Measurements from ENCODE around the gene MEPCE. TPM values are rescaled to one million over a fixed set of nuclear protein-coding genes. Genes with fewer than 3 reads are reported as not detected.
A peak's percentile ranks its signal among the peaks of the same experiment; 100 is the strongest.

The MEPCE gene
- total and polyA plus RNA-seq, 9 of the 15 experiments (the other 6 are each of a cell fraction or from before 2014, with no cell fraction given) = 10.9 to 76.3 (median 44.1) TPM

- Histone ChIP-seq H3K9me3 (replicated peaks; ENCODE audit: control insufficient read depth, insufficient read depth, low read depth, low read length) (no peaks in the 10 kb centered on the region), H2AFZ (ENCODE audit: low read depth, low read length) (peak overlapping the region; percentile 29; the same call in 1 of the 2 replicates), H3K79me2 (ENCODE audit: control insufficient read depth, insufficient read depth, low read length) (no peaks in the 10 kb centered on the region), H3K4me3 (no peak overlapping the region), H4K20me1 (replicated peaks; ENCODE audit: control insufficient read depth, insufficient read depth, low read length) (no peaks in the 10 kb centered on the region; the same call in 1 of the 2 replicates), H3K4me2 (ENCODE audit: insufficient read depth, low read length) (no peak overlapping the region), H3K36me3 (ENCODE audit: control insufficient read depth, insufficient read depth, low read length) (no peaks in the 10 kb centered on the region), H3K27me3 (ENCODE audit: control insufficient read depth in 2 of 2, insufficient read depth in 2 of 2, low read length in 2 of 2) (peaks cover 11 to 20% of the 10 kb centered on the region in 2 experiments; a peak in 4 of 5 replicates), H3K9me1 (ENCODE audit: control insufficient read depth, insufficient read depth, low read length) (no peaks in the 10 kb centered on the region), H3K4me1 (replicated peaks in 1 of 2; ENCODE audit: control insufficient read depth in 2 of 2, insufficient read depth in 2 of 2, low read length in 2 of 2) (no peaks in the 10 kb centered on the region), H3K9ac (ENCODE audit: insufficient read depth in 1 of 2, low read depth in 2 of 2, low read length in 2 of 2) (no peak overlapping the region), H3K27ac (ENCODE audit: extremely low read depth, low read depth, low read length) (no peak overlapping the region)
- no peak for DNase-seq (ENCODE audit: extremely low read depth in 1 of 4, low spot score in 3 of 4)
- POLR2A ChIA-PET = interaction anchor here (4.2 kb wide), 1 partner anchor 16 kb away, joined by 33 read pairs; the partner anchor contains the start of genes MEPCE and ZCWPW1
- peak; percentile 63 for FAIRE-seq
- intact Hi-C loops (cut with micrococcal nuclease) = no loop called here
- CTCF ChIA-PET (ENCODE audit: low intra/inter-chr PET ratio) = no interaction called here
- in situ Hi-C loops (cut with MboI) = no loop called here
- TF ChIP-seq TARDBP (IDR thresholded peaks at IDR 0.05) (no peak), KAT8 (IDR thresholded peaks at IDR 0.05; ENCODE audit: low read depth) (no peak), FOXA1 (IDR thresholded peaks at IDR 0.05; ENCODE audit: borderline replicate concordance) (no peak), CTCFL (IDR thresholded peaks at IDR 0.05; ENCODE audit: borderline replicate concordance, insufficient read depth, low read depth, low read length, poor library complexity, severe bottlenecking) (no peak)
- no TSS peak for BruUV-seq (replicated peaks)
- peak; percentile 36; the same call in 1 of the 3 replicates for ATAC-seq
Observed at GRCh38 chr7:100413346-100413745, 16.3 kb upstream of the MEPCE start.
